Retinal pigment epithelial cell (primary cell): Measurements from ENCODE around the gene ZEB2.
A peak's percentile ranks its signal among the peaks of the same experiment; 100 is the strongest.

Experiments used
- DNase-seq: peaks from one replicate; pipeline ENCODE4 v3.0.0-alpha.2; 2010; ENCODE audit warnings: low read depth
- H3K4me3 ChIP-seq: 2 replicates; pipeline ENCODE4 v1.5.1; 2011; ENCODE audit warnings: mild to moderate bottlenecking, low read length, control low read depth, moderate library complexity
- TF ChIP-seq, protein P1 (sequence below): conservative IDR thresholded peaks from 2 replicates; pipeline ENCODE4 v1.5.1; 2011; ENCODE audit warnings: low read depth, low read length, control low read depth, inconsistent platforms

ZEB2 gene

DNA sequence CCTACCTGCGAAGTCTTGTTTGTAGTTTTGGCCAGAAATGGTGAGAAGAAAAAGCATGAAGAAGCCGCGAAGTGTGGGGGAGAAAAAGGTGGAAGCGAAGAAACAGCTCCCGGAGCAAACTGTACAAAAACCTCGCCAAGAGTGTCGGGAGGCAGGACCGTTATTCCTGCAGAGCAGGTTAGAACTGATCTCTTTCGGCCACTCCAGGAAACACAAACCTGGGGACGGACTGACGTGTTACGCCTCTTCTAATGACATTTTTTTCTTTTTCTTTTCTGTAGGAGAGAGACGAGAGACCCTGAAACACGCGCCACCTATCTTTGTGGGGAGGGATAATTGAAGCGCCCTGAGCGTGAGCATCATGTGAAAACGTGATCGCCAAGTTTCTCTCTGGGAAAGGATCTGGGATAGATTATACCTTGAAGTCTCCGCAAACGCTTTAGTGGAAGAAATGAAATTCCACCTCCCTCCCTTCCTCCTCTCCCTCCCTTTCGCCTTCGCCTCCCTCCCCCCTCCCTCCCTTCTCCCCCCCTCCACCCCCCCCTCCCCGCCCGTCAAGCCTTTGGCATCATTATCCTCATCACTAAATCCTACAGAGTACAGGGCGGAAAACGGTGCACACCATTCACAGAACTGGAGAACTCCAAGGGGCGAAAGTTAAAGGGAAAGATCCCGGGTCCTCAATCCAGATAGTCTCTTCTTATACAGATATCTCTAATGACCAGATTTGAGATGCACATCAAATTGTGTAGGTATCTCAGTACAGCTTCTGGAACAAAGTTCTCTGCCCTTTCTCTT is at the start of gene ZEB2:
TSS of gene ZEB2 (minus strand) at position 186 of the 798 bp plus-strand sequence. CDS start 2,769 bp downstream, outside the sequence.
- TF ChIP-seq, protein P1, sequence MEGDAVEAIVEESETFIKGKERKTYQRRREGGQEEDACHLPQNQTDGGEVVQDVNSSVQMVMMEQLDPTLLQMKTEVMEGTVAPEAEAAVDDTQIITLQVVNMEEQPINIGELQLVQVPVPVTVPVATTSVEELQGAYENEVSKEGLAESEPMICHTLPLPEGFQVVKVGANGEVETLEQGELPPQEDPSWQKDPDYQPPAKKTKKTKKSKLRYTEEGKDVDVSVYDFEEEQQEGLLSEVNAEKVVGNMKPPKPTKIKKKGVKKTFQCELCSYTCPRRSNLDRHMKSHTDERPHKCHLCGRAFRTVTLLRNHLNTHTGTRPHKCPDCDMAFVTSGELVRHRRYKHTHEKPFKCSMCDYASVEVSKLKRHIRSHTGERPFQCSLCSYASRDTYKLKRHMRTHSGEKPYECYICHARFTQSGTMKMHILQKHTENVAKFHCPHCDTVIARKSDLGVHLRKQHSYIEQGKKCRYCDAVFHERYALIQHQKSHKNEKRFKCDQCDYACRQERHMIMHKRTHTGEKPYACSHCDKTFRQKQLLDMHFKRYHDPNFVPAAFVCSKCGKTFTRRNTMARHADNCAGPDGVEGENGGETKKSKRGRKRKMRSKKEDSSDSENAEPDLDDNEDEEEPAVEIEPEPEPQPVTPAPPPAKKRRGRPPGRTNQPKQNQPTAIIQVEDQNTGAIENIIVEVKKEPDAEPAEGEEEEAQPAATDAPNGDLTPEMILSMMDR, result peak; percentile 64
- H3K4me3 ChIP-seq, result peak within 1 kb of the TSS; percentile 86
- no peak for DNase-seq

DNA sequence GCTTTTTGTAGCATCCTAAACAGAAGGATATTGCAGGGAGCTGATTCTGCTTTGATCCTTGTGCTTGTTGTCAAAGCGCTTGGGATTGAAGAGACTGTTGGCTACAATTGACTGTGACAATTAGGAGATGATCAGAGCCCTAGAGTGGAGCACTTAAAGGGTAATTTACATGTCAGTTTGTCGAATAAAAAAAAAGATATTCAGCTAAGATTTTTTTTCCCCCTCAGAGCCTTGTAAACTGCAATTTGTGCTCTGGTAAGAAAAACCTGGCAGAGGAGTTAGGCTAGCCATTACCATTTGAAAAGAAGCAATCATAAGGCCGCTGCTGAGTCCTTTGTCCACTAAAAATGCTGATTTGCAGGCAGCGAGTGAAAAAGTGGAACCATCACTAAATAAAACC is 47.8 kb upstream of the ZEB2 start:
- DNase-seq, result no peak
- H3K4me3 ChIP-seq, result no peak overlapping the region
- TF ChIP-seq, protein P1, result no peak

DNA sequence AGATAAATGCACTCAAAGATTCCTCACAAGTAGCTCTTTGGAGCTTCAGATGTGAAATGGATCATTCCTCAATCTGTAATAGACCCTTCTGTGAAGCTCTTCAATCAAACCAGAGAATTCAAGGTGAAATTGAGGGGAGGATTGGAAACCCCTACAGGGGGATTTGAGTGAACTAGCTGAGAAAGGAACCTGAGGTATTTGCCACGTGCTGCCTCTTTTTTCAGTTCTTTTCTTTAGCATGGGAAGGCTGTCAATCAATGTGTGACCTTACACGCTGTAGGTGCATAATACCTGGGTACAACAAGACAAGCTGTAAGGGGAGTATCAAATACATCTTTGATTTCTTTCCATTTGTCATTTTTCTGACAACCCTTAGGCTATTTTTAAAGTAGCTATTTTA is 46.5 kb upstream of the ZEB2 start:
- H3K4me3 ChIP-seq, result no peak overlapping the region
- TF ChIP-seq, protein P1, result no peak
- DNase-seq, result no peak

DNA sequence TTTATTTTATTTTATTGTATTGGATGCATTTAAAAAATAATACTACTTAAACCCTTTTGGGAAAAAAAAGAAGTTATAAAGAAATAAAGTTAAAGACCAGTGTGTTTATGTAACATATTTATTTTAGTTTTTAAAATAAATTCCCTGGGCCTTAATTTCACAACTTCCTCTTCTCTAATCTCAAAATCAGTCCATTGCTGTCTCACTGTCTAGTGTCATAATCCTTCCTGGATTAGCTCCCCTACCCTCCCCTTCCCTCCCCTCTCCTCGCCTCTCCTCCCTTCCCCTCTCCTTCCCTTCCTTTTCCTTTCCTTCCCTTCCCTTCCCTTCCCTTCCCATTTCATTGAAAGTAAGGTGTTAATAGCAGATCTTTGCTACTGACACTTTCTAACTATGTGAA is 40.3 kb upstream of the ZEB2 start:
- no peak overlapping the region for H3K4me3 ChIP-seq
- DNase-seq, result no peak
- TF ChIP-seq, protein P1, result no peak

DNA sequence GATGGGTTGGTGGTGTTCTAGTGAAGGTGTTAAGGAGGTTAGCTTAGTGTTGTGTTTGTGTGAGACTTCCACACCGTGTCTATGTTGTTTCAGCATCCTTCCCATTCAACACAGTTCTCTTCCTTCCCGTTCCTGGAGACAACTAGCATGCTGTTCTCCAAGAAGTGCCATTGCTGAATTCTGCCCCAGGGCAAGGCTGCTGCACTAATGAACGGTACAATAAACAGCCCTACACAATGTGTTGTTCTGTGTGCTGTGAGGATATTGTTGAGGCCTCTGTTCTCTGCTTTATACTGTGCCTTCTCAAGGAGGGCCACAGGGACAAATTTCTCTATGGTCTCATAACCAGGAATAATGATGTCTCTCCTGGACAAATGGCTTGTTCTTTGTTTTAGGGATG is 39.8 kb upstream of the ZEB2 start:
- H3K4me3 ChIP-seq, result no peak overlapping the region
- no peak for DNase-seq
- TF ChIP-seq, protein P1, result no peak

DNA sequence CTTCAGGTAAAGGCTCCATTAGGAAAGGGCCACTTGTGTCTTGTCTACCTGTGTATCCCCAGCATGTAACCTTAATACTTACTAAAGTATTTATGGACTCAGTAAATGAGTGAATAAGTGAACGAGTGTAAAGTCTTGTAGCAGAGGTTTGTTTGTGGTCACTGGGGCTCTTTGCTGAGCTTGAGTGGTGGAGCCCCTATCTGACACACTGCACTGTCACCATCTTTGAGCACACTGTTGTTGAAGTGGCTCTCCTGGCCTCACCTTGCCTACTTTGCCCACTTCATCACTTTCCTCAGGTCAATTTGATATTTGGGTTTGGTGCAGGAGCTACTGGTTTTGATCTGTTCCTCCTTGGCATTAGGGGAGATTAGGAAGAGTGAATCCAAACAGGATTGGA is 39.3 kb upstream of the ZEB2 start:
- no peak overlapping the region for H3K4me3 ChIP-seq
- TF ChIP-seq, protein P1, result no peak

More for the DNA sequence above, 39.3 kb upstream of the ZEB2 start:
- DNase-seq, result no peak
